H1 (cell line): ENCODE data around the gene FBN1. TPM values are rescaled to one million over a fixed set of nuclear protein-coding genes. Genes with fewer than 3 reads are reported as not detected.

ENCODE experiments used
- CTCF ChIA-PET: fragments of 300-600 bp; sonication (Branson Sonifier 250); formaldehyde crosslinking; loops from one replicate; lab custom pipeline; 2021; ENCODE audit not compliant: partially characterized antibody; lab: Charles Lee
- POLR2A ChIA-PET: fragments of 300-600 bp; sonication (Branson Sonifier 250); formaldehyde crosslinking; loops from one replicate; lab custom pipeline; 2021; ENCODE audit warnings: inconsistent platforms; ENCODE audit not compliant: partially characterized antibody; lab: Charles Lee
- DNase-seq, 2 experiments: peaks; one replicate each; pipeline versions ENCODE4 v3.0.0 to v3.0.0-alpha.2; 2010 to 2022; ENCODE audit warnings: low spot score in 2 of 2, low read depth in 1 of 2, mixed read lengths in 1 of 2
- FAIRE-seq: peaks from 2 replicates; lab custom pipeline; 2011; peaks lifted over from hg19 to GRCh38; lab: Jason Lieb, UNC
- H2AFZ ChIP-seq: 2 replicates; pipeline ENCODE4 v1.8.1; 2012; ENCODE audit warnings: low read length, inconsistent platforms
- H2AK5ac ChIP-seq: 2 replicates; pipeline ENCODE4 v1.6.1; 2013; ENCODE audit warnings: low read depth, low read length
- H2BK120ac ChIP-seq: replicated peaks from 2 replicates; pipeline ENCODE3; 2013; ENCODE audit warnings: low read depth, low read length, inconsistent platforms
- H2BK12ac ChIP-seq: 2 replicates; pipeline ENCODE4 v1.6.1; 2013; ENCODE audit warnings: low read depth, low read length
- H2BK15ac ChIP-seq: 2 replicates; pipeline ENCODE4 v1.6.1; 2013; ENCODE audit warnings: low read length
- H2BK20ac ChIP-seq: 2 replicates; pipeline ENCODE4 v1.6.1; 2013; ENCODE audit warnings: low read length
- H2BK5ac ChIP-seq: 2 replicates; pipeline ENCODE4 v1.6.1; 2013; ENCODE audit warnings: low read depth, low read length
- H3K14ac ChIP-seq: 2 replicates; pipeline ENCODE4 v1.6.1; 2013; ENCODE audit warnings: inconsistent platforms; ENCODE audit not compliant: insufficient read length
- H3K18ac ChIP-seq: 2 replicates; pipeline ENCODE4 v1.6.1; 2013; ENCODE audit warnings: low read length; ENCODE audit errors: extremely low read depth
- H3K23ac ChIP-seq: 2 replicates; pipeline ENCODE4 v1.6.1; 2013; ENCODE audit warnings: inconsistent platforms; ENCODE audit not compliant: insufficient read length
- H3K23me2 ChIP-seq: 2 replicates; pipeline ENCODE4 v1.6.1; 2013; ENCODE audit warnings: low read depth, low read length
- H3K27ac ChIP-seq: 2 replicates; pipeline ENCODE4 v1.6.1; 2011; ENCODE audit warnings: low read depth, low read length, inconsistent platforms
- H3K27me3 ChIP-seq, 4 experiments: replicated peaks in 1 of 4; 1 replicate in 1 of 4; 2 replicates in 3 of 4; pipeline versions ENCODE4 v1.6.1 to v1.8.1; 2011 to 2013; ENCODE audit warnings: low read length in 3 of 4, mild to moderate bottlenecking in 3 of 4, inconsistent platforms in 2 of 4, mixed read lengths in 2 of 4, moderate library complexity in 1 of 4; ENCODE audit not compliant: control insufficient read depth in 3 of 4, insufficient read depth in 3 of 4; ENCODE audit errors: extremely low read depth in 1 of 4
- H3K36me3 ChIP-seq, 4 experiments: 2 replicates each; pipeline versions ENCODE4 v1.6.1 to v1.8.1; 2011 to 2013; ENCODE audit warnings: mild to moderate bottlenecking in 4 of 4, low read length in 3 of 4, moderate library complexity in 2 of 4, control low read depth in 1 of 4, inconsistent platforms in 1 of 4; ENCODE audit not compliant: insufficient read depth in 4 of 4, control insufficient read depth in 2 of 4
- H3K4ac ChIP-seq: replicated peaks from 2 replicates; pipeline ENCODE3; 2013; ENCODE audit warnings: low read length, low read depth, mixed read lengths, inconsistent platforms; ENCODE audit not compliant: insufficient read length
- H3K4me1 ChIP-seq, 4 experiments: replicated peaks in 1 of 4; 1 replicate in 1 of 4; 2 replicates in 3 of 4; pipeline versions ENCODE4 v1.6.1 to v1.8.1; 2011 to 2013; ENCODE audit warnings: low read length in 3 of 4, inconsistent platforms in 2 of 4, mixed read lengths in 1 of 4; ENCODE audit not compliant: insufficient read depth in 4 of 4, control insufficient read depth in 3 of 4
- H3K4me2 ChIP-seq, 2 experiments: 2 replicates each; pipeline versions ENCODE4 v1.6.1 to v1.8.1; 2011 to 2013; ENCODE audit warnings: low read depth in 2 of 2, low read length in 2 of 2, control low read depth in 1 of 2, inconsistent platforms in 1 of 2, mild to moderate bottlenecking in 1 of 2; ENCODE audit not compliant: insufficient read depth in 1 of 2
- H3K4me3 ChIP-seq, 4 experiments: fragments of 200-600, 300-600 bp in 1 of 4; sonication (generic), shearing (Covaris generic), sonication (Bioruptor Twin) in 1 of 4; 2 replicates each; pipeline versions ENCODE4 v1.5.1 to v1.8.1; 2011 to 2016; ENCODE audit warnings: low read length in 4 of 4, low read depth in 3 of 4, control low read depth in 2 of 4, inconsistent platforms in 2 of 4, mild to moderate bottlenecking in 2 of 4, mixed read lengths in 1 of 4, moderate library complexity in 1 of 4; ENCODE audit not compliant: insufficient read depth in 2 of 4; ENCODE audit errors: extremely low read depth in 1 of 4
- H3K56ac ChIP-seq: replicated peaks from 2 replicates; pipeline ENCODE3; 2013; ENCODE audit warnings: low read depth, mild to moderate bottlenecking, mixed read lengths, low read length, inconsistent platforms; ENCODE audit not compliant: insufficient read length
- H3K79me1 ChIP-seq: 2 replicates; pipeline ENCODE4 v1.6.1; 2013; ENCODE audit warnings: low read depth, low read length, control low read depth
- H3K79me2 ChIP-seq, 2 experiments: 2 replicates each; pipeline versions ENCODE4 v1.6.1 to v1.8.1; 2012 to 2013; ENCODE audit warnings: low read length in 2 of 2, mild to moderate bottlenecking in 2 of 2, inconsistent platforms in 1 of 2; ENCODE audit not compliant: insufficient read depth in 2 of 2, control insufficient read depth in 1 of 2
- H3K9ac ChIP-seq, 4 experiments: replicated peaks in 1 of 4; 1 replicate in 1 of 4; 2 replicates in 3 of 4; pipeline versions ENCODE4 v1.6.1 to v1.8.1; 2011 to 2013; ENCODE audit warnings: low read depth in 3 of 4, low read length in 3 of 4, control low read depth in 2 of 4, mild to moderate bottlenecking in 2 of 4, moderate library complexity in 2 of 4, inconsistent platforms in 1 of 4; ENCODE audit errors: extremely low read depth in 1 of 4
- H3K9me3 ChIP-seq, 2 experiments: 2 replicates each; pipeline versions ENCODE4 v1.6.1 to v1.8.1; 2012 to 2013; ENCODE audit warnings: mild to moderate bottlenecking in 2 of 2, moderate library complexity in 2 of 2, control low read depth in 1 of 2, inconsistent platforms in 1 of 2, low read depth in 1 of 2, low read length in 1 of 2, mixed read lengths in 1 of 2; ENCODE audit not compliant: insufficient read depth in 2 of 2
- H4K20me1 ChIP-seq, 2 experiments: replicated peaks in 1 of 2; 2 replicates each; pipeline versions ENCODE3 to v1.8.1; 2011 to 2013; ENCODE audit warnings: inconsistent platforms in 2 of 2, low read length in 2 of 2, mild to moderate bottlenecking in 1 of 2; ENCODE audit not compliant: insufficient read depth in 2 of 2, control insufficient read depth in 1 of 2
- H4K5ac ChIP-seq: 2 replicates; pipeline ENCODE4 v1.6.1; 2013; ENCODE audit warnings: low read length, low read depth, mixed read lengths, inconsistent platforms; ENCODE audit not compliant: insufficient read length
- H4K8ac ChIP-seq: 2 replicates; pipeline ENCODE4 v1.8.0; 2013; ENCODE audit warnings: mild to moderate bottlenecking, moderate library complexity, low read length, inconsistent platforms; ENCODE audit not compliant: insufficient read depth; ENCODE audit errors: extremely low read depth
- H4K91ac ChIP-seq: replicated peaks from 2 replicates; pipeline ENCODE3; 2013; ENCODE audit warnings: low read length, mixed read lengths, inconsistent platforms; ENCODE audit not compliant: insufficient read length
- ATF3 ChIP-seq: IDR thresholded peaks from 2 replicates; pipeline ENCODE4 v1.6.1; 2011; ENCODE audit warnings: low read depth, mild to moderate bottlenecking, low read length; ENCODE audit not compliant: insufficient read depth
- CBX5 ChIP-seq: fragments of 300-800, 300-1000 bp; sonication (generic); IDR thresholded peaks from 2 replicates; pipeline ENCODE4 v1.7.1; 2016; ENCODE audit warnings: antibody characterized with exemption, low read length, low read depth
- CHD1 ChIP-seq: IDR thresholded peaks from 2 replicates; pipeline ENCODE4 v1.6.1; 2012; ENCODE audit warnings: low read depth, low read length, improper control_type of control experiment
- CREB1 ChIP-seq: IDR thresholded peaks from 2 replicates; pipeline ENCODE4 v1.6.1; 2012; ENCODE audit warnings: inconsistent platforms
- GTF2F1 ChIP-seq: IDR thresholded peaks from 2 replicates; pipeline ENCODE4 v1.6.1; 2012; ENCODE audit warnings: low read depth, low read length, improper control_type of control experiment, borderline replicate concordance
- KDM4A ChIP-seq: IDR thresholded peaks from one replicate; pipeline ENCODE4 v1.7.1; 2012; ENCODE audit warnings: low read depth, mild to moderate bottlenecking, moderate library complexity, low read length, inconsistent platforms; ENCODE audit not compliant: severe bottlenecking
- POLR2AphosphoS5 ChIP-seq: IDR thresholded peaks from 2 replicates; pipeline ENCODE4 v1.6.1; 2011; ENCODE audit warnings: low read depth, low read length
- RFX5 ChIP-seq: IDR thresholded peaks from 2 replicates; pipeline ENCODE4 v1.6.1; 2011; ENCODE audit warnings: low read depth, low read length, improper control_type of control experiment, borderline replicate concordance
- SIX5 ChIP-seq: IDR thresholded peaks from 2 replicates; pipeline ENCODE4 v1.6.1; 2011; ENCODE audit warnings: mild to moderate bottlenecking, low read depth, low read length
- SP1 ChIP-seq: IDR thresholded peaks from 2 replicates; pipeline ENCODE4 v1.6.1; 2011; ENCODE audit warnings: low read depth, low read length
- SP2 ChIP-seq: IDR thresholded peaks from 2 replicates; pipeline ENCODE4 v1.6.1; 2012; ENCODE audit warnings: mild to moderate bottlenecking, low read length, inconsistent platforms
- TCF12 ChIP-seq: IDR thresholded peaks from 2 replicates; pipeline ENCODE4 v1.6.1; 2011; ENCODE audit warnings: low read depth, mild to moderate bottlenecking, low read length
- USF2 ChIP-seq: IDR thresholded peaks from 2 replicates; pipeline ENCODE4 v1.6.1; 2011; ENCODE audit warnings: low read length, improper control_type of control experiment
- WGBS, 2 experiments: shearing (Covaris generic) in 1 of 2; methylation state at CpG; one replicate each; pipeline versions ENCODE4 v1.1.6 to v1.1.7; 2013 to 2015; ENCODE audit warnings: low lambda C conversion rate in 2 of 2, mixed read lengths in 2 of 2, inconsistent platforms in 1 of 2, low coverage in 1 of 2, missing lambda C conversion rate in 1 of 2; ENCODE audit not compliant: insufficient replicate concordance in 2 of 2, insufficient coverage in 1 of 2, insufficient read length in 1 of 2; ENCODE audit errors: extremely low coverage in 1 of 2, missing lambda C conversion rate in 1 of 2; 5-methylcytosine and 5-hydroxymethylcytosine counted together
- polyA plus RNA-seq, 7 experiments: library from polyadenylated mRNA; depleted of rRNA in 3 of 7; stranded (reverse) in 5 of 7; unstranded in 2 of 7; fragments of >200 nt in 5 of 7; fragments of 200-250 nt in 2 of 7; gene quantifications; 1 replicate in 5 of 7; 2 replicates in 1 of 7; 4 replicates in 1 of 7; pipeline versions ENCODE4 v1.2.1 to v1.2.3, GENCODE V29; 2011 to 2013; ENCODE audit warnings: missing spikeins in 2 of 7, mixed read lengths in 2 of 7
- total RNA-seq: library from RNA; stranded (reverse); fragmentation: NEBNext Ultra II Directional; extraction: Animal tissue kit (Norgen Biotek cat#: 25700); gene quantifications from 2 replicates; pipeline ENCODE4 v1.2.1, GENCODE V29; 2021

FBN1 gene
- total and polyA plus RNA-seq, 2 of the 8 experiments (the other 6 are each of a cell fraction or from before 2014, with no cell fraction given): 3.0 to 4.0 TPM

- no peaks in the 10 kb centered on the region for H3K4me1 ChIP-seq
- H3K56ac ChIP-seq: no peak overlapping the region
- ChIA-PET POLR2A (no interaction called here), CTCF (interaction anchor here (1.5 kb wide), 1 partner anchor 227 kb away, joined by 3 read pairs; no protein-coding TSS in a partner anchor)
- H2BK5ac ChIP-seq: no peak overlapping the region
- H2AFZ ChIP-seq: no peak overlapping the region
- no peak overlapping the region for H2BK12ac ChIP-seq
- no peaks in the 10 kb centered on the region for H3K27me3 ChIP-seq
- H4K20me1 ChIP-seq: no peaks in the 10 kb centered on the region
- H3K9ac ChIP-seq: no peak overlapping the region
- FAIRE-seq (no peak), DNase-seq (no peak)
- no peak overlapping the region for H2AK5ac ChIP-seq
- H3K23me2 ChIP-seq: no peaks in the 10 kb centered on the region
- no peak overlapping the region for H2BK20ac ChIP-seq
- H4K91ac ChIP-seq: no peak overlapping the region
- no peaks in the 10 kb centered on the region for H3K79me1 ChIP-seq
- no peak overlapping the region for H3K27ac ChIP-seq
- H3K4me2 ChIP-seq: no peak overlapping the region
- no peaks in the 10 kb centered on the region for H3K9me3 ChIP-seq
- no peak overlapping the region for H2BK120ac ChIP-seq
- no peak overlapping the region for H3K4me3 ChIP-seq
- no peak overlapping the region for H4K8ac ChIP-seq
- H2BK15ac ChIP-seq: no peak overlapping the region
- no peaks in the 10 kb centered on the region for H3K79me2 ChIP-seq
- WGBS, 2 experiments: 87% methylated on average over 11 of the region's 11 CpGs; no CpG with 5 or more reads in 1 of the 2 experiments
- H3K36me3 ChIP-seq: no peaks in the 10 kb centered on the region
- H4K5ac ChIP-seq: no peak overlapping the region
- no peak overlapping the region for H3K23ac ChIP-seq
- no peak overlapping the region for H3K4ac ChIP-seq
- H3K18ac ChIP-seq: no peak overlapping the region
- no peak overlapping the region for H3K14ac ChIP-seq
- no peak for TF ChIP-seq SIX5
- TF ChIP-seq POLR2AphosphoS5: no peak
- TF ChIP-seq CHD1: no peak
- TF ChIP-seq CBX5: no peak
- TF ChIP-seq RFX5: no peak
- no peak for TF ChIP-seq SP2
- no peak for TF ChIP-seq KDM4A
- TF ChIP-seq ATF3: no peak
- TF ChIP-seq SP1: no peak
- TF ChIP-seq USF2: no peak
- TF ChIP-seq CREB1: no peak
- TF ChIP-seq GTF2F1: no peak
- no peak for TF ChIP-seq TCF12
Measured at GRCh38 chr15:48582452-48583247, 62.9 kb downstream of the FBN1 start.
